HFF-Myc (cell line): ENCODE measurements around the gene ACOX3.

ENCODE experiments used
- DNase-seq: peaks from one replicate; pipeline ENCODE4 v3.0.0-alpha.2; 2011; ENCODE audit warnings: low read depth; ENCODE audit errors: extremely low read depth
- H3K4me3 ChIP-seq: replicated peaks from 2 replicates; pipeline ENCODE4 v1.5.1; 2011; ENCODE audit warnings: low read depth, mild to moderate bottlenecking, control low read depth, low read length
- CTCF ChIP-seq: IDR thresholded peaks from 2 replicates; pipeline ENCODE4 v1.5.1; 2012; ENCODE audit warnings: mild to moderate bottlenecking, low read depth, low read length, control low read depth; ENCODE audit errors: missing control alignments

Gene ACOX3

GRCh38 chr4:8319061-8319460 lies 121.5 kb downstream of the ACOX3 start:
- no peak overlapping the region for H3K4me3 ChIP-seq
- no peak for DNase-seq
- TF ChIP-seq CTCF: no peak

GRCh38 chr4:8318509-8318908 lies 122.0 kb downstream of the ACOX3 start:
- no peak for DNase-seq
- H3K4me3 ChIP-seq: no peak overlapping the region
- TF ChIP-seq CTCF: no peak

- no peak for TF ChIP-seq CTCF
- no peak overlapping the region for H3K4me3 ChIP-seq
- no peak for DNase-seq
Measured at GRCh38 chr4:8317474-8317873, 123.0 kb downstream of the ACOX3 start.

- no peak for DNase-seq
- H3K4me3 ChIP-seq: no peak overlapping the region
- TF ChIP-seq CTCF: no peak
Measured at GRCh38 chr4:8316911-8317351, 123.6 kb downstream of the ACOX3 start.
